Cortex of kidney (tissue), 1 donor: ENCODE measurements around the gene GRIK3.

Experiments
- DNase-seq: peaks from one replicate; lab custom pipeline; 2025; lab: John Stamatoyannopoulos, UW

Gene GRIK3

GRCh38 chr1:36851595-36851994 is 182.7 kb downstream of the GRIK3 start:
- DNase-seq: no peak

GRCh38 chr1:36851087-36851486 is 183.2 kb downstream of the GRIK3 start:
- DNase-seq: no peak

DNA sequence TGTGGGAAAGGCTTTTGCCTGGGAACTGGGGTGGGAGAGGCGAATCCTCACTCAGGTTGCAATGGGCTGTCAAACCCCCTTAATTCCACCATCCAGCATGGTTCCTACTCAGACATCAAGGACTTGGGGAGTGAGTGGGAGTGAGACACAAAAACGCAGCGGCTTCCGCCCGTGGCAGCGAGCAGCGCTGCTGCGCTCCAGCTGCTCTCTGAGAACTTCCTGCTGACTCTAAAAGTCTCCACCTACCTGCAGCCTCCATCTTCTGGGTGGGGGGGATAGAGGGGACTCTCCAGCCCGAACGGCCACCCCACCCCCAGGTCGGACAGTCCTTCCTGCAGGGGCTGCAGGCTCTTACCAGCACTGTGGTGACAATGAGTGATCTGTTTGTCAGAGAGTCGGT is 184.4 kb downstream of the GRIK3 start:
- DNase-seq: no peak

- DNase-seq: no peak
Observed at GRCh38 chr1:36847761-36848160, 186.6 kb downstream of the GRIK3 start.

GRCh38 chr1:36847186-36847585 is 187.1 kb downstream of the GRIK3 start:
- no peak for DNase-seq

- no peak for DNase-seq
Observed at GRCh38 chr1:36846357-36846756, 188.0 kb downstream of the GRIK3 start.

DNA sequence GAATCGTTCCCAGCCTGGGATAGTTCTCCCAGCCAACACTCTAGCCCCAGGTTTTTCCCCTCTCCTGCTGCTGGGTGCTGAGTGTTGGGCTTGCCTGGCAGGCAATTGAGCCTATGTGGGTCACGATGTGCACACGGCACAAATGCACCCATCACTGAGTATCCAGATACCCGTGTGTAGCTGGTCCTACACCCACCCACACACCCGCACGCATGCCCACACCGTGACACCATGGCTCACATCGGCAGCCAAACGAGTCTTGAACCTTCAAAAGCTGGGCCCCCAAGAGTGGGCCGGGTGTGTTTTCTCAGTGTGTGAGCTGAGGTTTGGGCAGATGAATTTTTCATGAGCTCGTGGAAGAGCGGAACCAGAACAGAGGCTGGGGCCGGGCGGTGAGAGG is 188.5 kb downstream of the GRIK3 start:
- DNase-seq: no peak

GRCh38 chr1:36844917-36845316 is 189.4 kb downstream of the GRIK3 start:
- DNase-seq: no peak

DNA sequence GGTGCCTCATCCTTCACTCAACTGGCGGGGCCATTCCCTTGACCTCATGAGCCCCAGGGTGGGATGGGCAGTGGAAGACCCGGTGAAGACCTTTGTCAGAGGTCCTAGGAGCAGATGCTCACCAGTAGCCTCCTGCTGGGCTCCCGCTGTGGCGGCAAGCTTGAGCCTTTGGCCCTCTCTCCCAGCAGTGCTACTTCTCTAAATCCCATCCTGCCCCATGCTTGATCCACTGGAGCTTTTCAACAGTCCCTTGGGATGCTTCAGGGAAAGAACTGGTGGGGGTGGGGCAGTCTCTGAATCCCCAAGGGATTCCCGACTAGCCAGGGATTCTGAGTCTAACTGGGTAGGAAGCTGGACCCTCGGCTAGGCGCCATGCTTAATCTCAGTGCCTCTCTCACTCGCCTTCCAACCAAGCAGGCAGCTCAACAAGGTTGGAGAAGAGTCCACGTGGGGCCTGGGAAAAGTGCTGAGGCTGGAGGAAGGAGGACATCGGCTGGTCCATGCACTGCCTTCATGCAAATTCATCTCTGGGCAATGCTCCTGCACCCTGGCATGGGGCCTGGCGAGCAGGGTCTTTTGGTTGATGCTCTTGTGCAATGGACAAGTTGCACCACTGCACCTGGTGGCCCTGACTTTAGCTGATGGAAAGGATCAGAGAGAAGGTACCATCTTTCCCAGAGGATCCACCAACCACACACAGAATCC is 190.3 kb downstream of the GRIK3 start:
- DNase-seq: no peak

DNA sequence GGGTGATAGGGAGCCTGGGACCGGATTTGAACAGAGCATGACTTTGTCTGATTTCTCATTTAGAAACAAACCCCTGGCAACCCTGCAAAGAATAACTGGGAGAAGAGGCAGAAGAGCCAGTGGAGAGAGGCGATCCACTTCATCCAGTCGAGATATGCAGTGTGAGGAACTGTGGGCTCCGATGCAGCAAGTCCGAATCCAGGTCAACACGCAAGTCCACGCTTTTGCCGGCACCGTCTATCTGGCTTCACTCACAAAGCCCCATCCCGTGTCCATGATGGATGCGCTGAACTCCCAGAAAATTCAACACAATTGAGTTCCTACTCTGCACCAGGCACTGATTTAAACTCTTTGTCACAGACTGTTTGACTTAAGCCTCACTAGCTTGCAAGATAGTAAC is 191.3 kb downstream of the GRIK3 start:
- DNase-seq: no peak

- no peak for DNase-seq
Observed at GRCh38 chr1:36842448-36842847, 191.9 kb downstream of the GRIK3 start.

GRCh38 chr1:36839485-36839884 is 194.8 kb downstream of the GRIK3 start:
- no peak for DNase-seq

- no peak for DNase-seq
Observed at GRCh38 chr1:36838888-36839287, 195.4 kb downstream of the GRIK3 start.

DNA sequence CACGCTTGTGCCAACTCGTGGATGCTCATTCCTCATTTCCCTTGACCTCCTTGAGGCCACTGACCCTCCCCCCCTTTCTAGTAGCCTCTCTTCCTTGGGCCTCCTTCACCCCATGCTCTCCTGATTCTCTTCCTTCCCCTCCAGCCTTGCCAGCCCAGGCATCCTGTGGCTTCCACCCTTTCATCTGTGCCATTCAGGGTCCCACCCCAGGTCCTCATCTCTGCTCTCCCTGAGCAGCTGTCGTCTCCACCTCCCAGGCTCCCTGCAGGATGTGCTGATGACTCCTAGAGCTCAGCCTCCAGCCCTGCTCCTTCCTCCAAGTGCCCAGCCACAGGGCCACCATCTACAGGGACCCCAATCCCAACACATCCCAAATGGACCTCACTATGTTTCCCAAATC is 197.4 kb downstream of the GRIK3 start:
- no peak for DNase-seq

DNA sequence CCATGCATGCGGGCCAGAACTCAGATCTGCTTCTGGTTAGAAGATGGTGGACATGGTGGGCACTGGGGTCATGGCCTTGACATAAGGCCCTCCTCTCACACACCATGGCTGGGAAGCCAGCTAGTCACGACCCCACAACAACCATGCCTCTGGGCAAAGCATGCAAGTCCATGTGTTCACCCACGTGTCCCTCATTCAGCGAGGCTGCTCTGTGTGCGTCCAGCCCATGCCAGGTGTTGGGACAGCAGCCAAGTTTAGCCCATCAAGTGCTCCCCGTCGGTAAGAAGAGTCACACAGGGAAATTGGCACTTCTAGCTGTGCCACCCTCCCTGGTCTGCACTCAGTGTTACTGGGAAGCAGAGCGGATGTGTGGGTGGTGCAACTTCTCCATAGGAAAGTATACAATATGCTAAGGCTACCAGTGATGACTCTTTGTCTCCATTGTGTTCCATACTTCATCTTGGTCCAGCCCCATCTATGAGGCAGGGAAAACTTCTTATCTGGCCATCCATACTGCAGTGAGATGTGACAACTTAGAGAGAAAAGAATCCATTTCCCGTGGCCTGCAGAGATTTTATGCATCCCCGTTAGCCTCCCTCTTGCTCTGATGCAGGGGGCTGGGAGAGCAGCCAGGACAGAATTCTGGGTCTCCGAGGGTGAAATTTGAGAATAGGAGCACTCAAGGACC is 198.0 kb downstream of the GRIK3 start:
- no peak for DNase-seq

DNA sequence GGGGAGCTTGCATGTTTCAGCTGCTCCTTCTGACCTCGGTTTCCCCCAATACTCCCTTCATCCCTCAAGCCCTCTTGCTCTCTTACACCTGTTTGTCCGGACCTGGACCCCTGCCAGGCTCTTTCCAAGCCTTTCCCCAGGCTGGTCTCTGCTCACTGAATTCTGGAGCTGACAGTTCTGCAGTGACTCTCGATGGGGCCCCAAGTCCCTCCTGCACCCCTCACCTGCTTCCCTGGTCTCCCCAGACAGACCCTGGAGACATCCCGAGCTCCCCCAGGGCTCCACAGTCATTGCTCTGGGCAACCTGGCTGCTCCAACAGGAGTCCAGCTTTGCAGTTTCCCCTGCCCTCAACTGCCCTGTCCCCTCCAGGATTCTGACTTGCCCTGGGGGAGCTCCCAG is 198.6 kb downstream of the GRIK3 start:
- no peak for DNase-seq

GRCh38 chr1:36835017-36835695 is 199.2 kb downstream of the GRIK3 start:
- DNase-seq: no peak

GRCh38 chr1:36834586-36834985 is 199.7 kb downstream of the GRIK3 start:
- DNase-seq: no peak

GRCh38 chr1:36831186-36831810 is 203.0 kb downstream of the GRIK3 start:
- no peak for DNase-seq

GRCh38 chr1:36829961-36830360 is 204.4 kb downstream of the GRIK3 start:
- DNase-seq: no peak

DNA sequence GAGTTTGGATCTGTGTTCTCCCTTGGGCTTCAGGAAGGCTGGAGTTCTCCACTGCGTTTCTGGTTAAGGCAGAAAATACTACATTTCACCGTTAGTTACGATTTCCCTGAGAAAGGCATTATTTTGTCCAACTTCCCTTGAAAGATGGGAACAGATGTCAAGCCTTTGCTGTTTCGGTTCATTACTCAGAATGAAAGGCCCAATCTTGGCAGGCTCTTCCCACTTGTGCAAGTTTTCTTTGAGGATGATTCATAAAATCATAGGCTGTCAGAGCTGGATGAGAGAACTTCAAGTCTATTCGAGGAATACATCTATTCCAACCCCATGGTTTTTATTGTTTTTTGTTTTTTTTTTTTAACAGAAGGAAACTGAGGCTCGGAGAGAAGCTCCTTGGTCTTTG is 205.2 kb downstream of the GRIK3 start:
- no peak for DNase-seq

- no peak for DNase-seq
Observed at GRCh38 chr1:36825226-36825625, 209.1 kb downstream of the GRIK3 start.

DNA sequence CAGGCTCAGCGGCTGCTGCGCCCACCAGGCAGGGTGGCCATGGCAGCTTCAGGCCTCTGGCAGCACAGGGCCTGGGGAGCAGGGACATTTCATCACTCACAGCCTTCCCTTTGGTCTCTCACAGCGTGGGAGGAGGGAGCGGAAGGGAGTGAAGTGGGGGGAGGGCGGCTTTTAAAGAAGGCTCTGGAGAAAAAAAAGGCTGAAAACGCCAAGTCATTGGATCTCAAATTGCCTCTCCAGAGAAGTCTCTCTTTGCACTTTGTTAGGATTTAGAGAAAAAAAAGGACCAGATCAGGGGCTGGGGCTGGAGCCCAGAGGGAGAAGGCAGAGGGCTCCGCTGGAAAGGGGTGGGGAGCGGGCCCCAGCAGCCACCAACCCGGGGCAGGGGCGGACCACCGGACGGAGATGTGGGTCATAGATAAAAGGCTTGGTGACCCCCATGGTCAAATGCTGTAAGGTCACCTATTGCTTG is 209.9 kb downstream of the GRIK3 start:
- DNase-seq: no peak
